Activated CD4-positive, CD25-positive, alpha-beta regulatory T cell (primary cell): Measurements from ENCODE around the gene APOL1.

Experiments used
- DNase-seq, 4 experiments: peaks; one replicate each; lab custom pipeline; 2025; lab: John Stamatoyannopoulos, UW

The APOL1 gene

GRCh38 chr22:36291831-36292740 is 39.2 kb downstream of the APOL1 start:
- DNase-seq: no peak

- DNase-seq: no peak
These were observed 40.0 kb downstream of the APOL1 start for GRCh38 chr22:36292823-36293530.

- no peak for DNase-seq
These were observed 40.8 kb downstream of the APOL1 start for GRCh38 chr22:36293606-36294292.

GRCh38 chr22:36294293-36294620 is 41.3 kb downstream of the APOL1 start:
- no peak for DNase-seq

GRCh38 chr22:36294801-36295200 is 41.9 kb downstream of the APOL1 start:
- no peak for DNase-seq

GRCh38 chr22:36295247-36295646 is 42.3 kb downstream of the APOL1 start:
- no peak for DNase-seq

GRCh38 chr22:36296690-36297089 is 43.8 kb downstream of the APOL1 start:
- no peak for DNase-seq

GRCh38 chr22:36297568-36297967 is 44.6 kb downstream of the APOL1 start:
- DNase-seq: no peak

- no peak for DNase-seq
These were observed 45.2 kb downstream of the APOL1 start for GRCh38 chr22:36298118-36298517.

- no peak for DNase-seq
These were observed 45.7 kb downstream of the APOL1 start for GRCh38 chr22:36298601-36299000.

- no peak for DNase-seq
These were observed 46.4 kb downstream of the APOL1 start for GRCh38 chr22:36299295-36299694.

GRCh38 chr22:36299911-36300310 is 47.0 kb downstream of the APOL1 start:
- DNase-seq: no peak

- no peak for DNase-seq
These were observed 47.7 kb downstream of the APOL1 start for GRCh38 chr22:36300396-36301212.

- DNase-seq: peak; percentile 65 to 75 (median 71)
These were observed 48.5 kb downstream of the APOL1 start for GRCh38 chr22:36301384-36301828.

- no peak for DNase-seq
These were observed 48.9 kb downstream of the APOL1 start for GRCh38 chr22:36301851-36302250.

GRCh38 chr22:36302439-36303114 is 49.6 kb downstream of the APOL1 start:
- no peak for DNase-seq

- DNase-seq: no peak
These were observed 50.2 kb downstream of the APOL1 start for GRCh38 chr22:36303115-36303467.

- no peak for DNase-seq
These were observed 50.9 kb downstream of the APOL1 start for GRCh38 chr22:36303874-36304273.

- DNase-seq: no peak
These were observed 51.5 kb downstream of the APOL1 start for GRCh38 chr22:36304429-36304828.

GRCh38 chr22:36305813-36306212 is 52.9 kb downstream of the APOL1 start:
- DNase-seq: no peak

- no peak for DNase-seq
These were observed 53.3 kb downstream of the APOL1 start for GRCh38 chr22:36306227-36306626.
